Ovary (tissue), 9 donors: ENCODE data around the gene ACE. TPM values are rescaled to one million over a fixed set of nuclear protein-coding genes. Genes with fewer than 3 reads are reported as not detected.

Source experiments
- DNase-seq, 5 donors: peaks; one replicate each; pipeline ENCODE4 v3.0.0-alpha.2; 2019 to 2020
- H3K27ac ChIP-seq, 2 donors: fragments of 200-600 bp; one replicate each; pipeline versions ENCODE4 v1.5.1 to v1.8.0; 2019 to 2022
- H3K27me3 ChIP-seq: fragments of 200-600 bp; one replicate; pipeline ENCODE4 v1.8.0; 2022
- H3K36me3 ChIP-seq: fragments of 200-600 bp; sonication (generic); one replicate; pipeline ENCODE4 v1.5.1; 2019
- H3K4me1 ChIP-seq: one replicate; pipeline ENCODE4 v1.8.1; 2013; ENCODE audit warnings: mild to moderate bottlenecking, moderate library complexity; ENCODE audit not compliant: insufficient read depth
- H3K4me3 ChIP-seq: fragments of 200-600 bp; sonication (generic); one replicate; pipeline ENCODE4 v1.5.1; 2017
- H3K9me3 ChIP-seq, 2 donors: fragments of 200-600 bp in 1 of 2; sonication (generic) in 1 of 2; one replicate each; pipeline versions ENCODE4 v1.5.1 to v1.8.1; 2013 to 2019; ENCODE audit warnings: mild to moderate bottlenecking in 1 of 2, moderate library complexity in 1 of 2
- EP300 ChIP-seq: sonication (generic); formaldehyde crosslinking; IDR thresholded peaks from one replicate; pipeline ENCODE4 v1.6.1; 2017; ENCODE audit warnings: antibody characterized with exemption
- POLR2A ChIP-seq: fragments of 450-650 bp; IDR thresholded peaks from one replicate; pipeline ENCODE4 v1.6.1; 2017; ENCODE audit warnings: antibody characterized with exemption, mild to moderate bottlenecking, moderate library complexity
- WGBS, 3 donors: extraction: QIAGEN DNeasy Blood & Tissue Kit in 1 of 3; methylation state at CpG; one replicate each; pipeline versions ENCODE4 v1.1.5 to v1.1.7; 2013 to 2017; 5-methylcytosine and 5-hydroxymethylcytosine counted together
- intact Hi-C, 4 donors: fragments of 100-400 bp; cut with DNase I; formaldehyde crosslinking; loops; one replicate each; pipeline versions ENCODE4 v1.11.0 to v1.15.1; 2022 to 2023
- polyA plus RNA-seq, 2 donors: library from polyadenylated mRNA; stranded (reverse); fragments of 200-250 nt in 1 of 2; fragments of 350-450 nt in 1 of 2; fragmentation: Illumina TruSeq in 1 of 2; extraction: RNeasy Lipid Tissue Mini Kit (QIAGEN cat#74804) in 1 of 2; gene quantifications; one replicate each; pipeline ENCODE4 v1.2.3, GENCODE V29; 2013 to 2014
- total RNA-seq, 7 donors: library from RNA; depleted of rRNA in 2 of 7; stranded (reverse); fragments of >200 nt in 2 of 7; fragmentation: NEBNext Ultra II Directional in 3 of 7; extraction: Animal tissue kit (Norgen Biotek cat#: 25700) in 3 of 7; gene quantifications; one replicate each; pipeline versions ENCODE4 v1.1.0 to v1.2.4, GENCODE V29; 2016 to 2023
- TF ChIP-seq, protein P1 (sequence below), 3 donors: fragments of 450-650 bp in 2 of 3; fragments of 200-600 bp in 1 of 3; IDR thresholded peaks; one replicate each; pipeline versions ENCODE4 v1.5.1 to v1.8.0; 2016 to 2022; ENCODE audit warnings: antibody characterized with exemption in 3 of 3, mild to moderate bottlenecking in 1 of 3
- donor health status: DM: no; HTN: no; CAD: no; lungs with moderate emphysema.
- donor health status: DM: no; HTN: no; CAD: no.
- donor health status: Bipolar disorder and iron deficiency.
- donor health status: DM: yes; HTN: yes; CAD: no.
- donor health status: DM: no; HTN: no; CAD: no.
- donor health status: DM: yes; HTN: yes; CAD: no.

ACE gene
- total and polyA plus RNA-seq, 9 donors = 2.9 to 8.1 (median 5.1) TPM

GRCh38 chr17:63487014-63487339, 10.1 kb downstream of the ACE start:
- intact Hi-C loops = no loop called here

DNA sequence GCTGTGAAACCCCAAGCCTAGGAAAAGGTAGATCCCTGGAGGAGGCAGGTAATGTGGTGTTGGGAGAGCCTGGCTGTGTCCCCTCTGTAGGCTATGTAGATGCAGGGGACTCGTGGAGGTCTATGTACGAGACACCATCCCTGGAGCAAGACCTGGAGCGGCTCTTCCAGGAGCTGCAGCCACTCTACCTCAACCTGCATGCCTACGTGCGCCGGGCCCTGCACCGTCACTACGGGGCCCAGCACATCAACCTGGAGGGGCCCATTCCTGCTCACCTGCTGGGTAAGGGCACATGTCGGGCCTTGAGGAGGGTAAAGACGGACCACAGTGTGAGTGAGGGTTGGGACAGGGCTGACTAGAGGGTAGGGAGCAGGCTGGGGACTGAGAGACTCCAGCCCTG, 12.0 kb downstream of the ACE start:
- Histone ChIP-seq H3K36me3 (no peaks in the 10 kb centered on the region), H3K27me3 (no peaks in the 10 kb centered on the region), H3K9me3 (no peaks in the 10 kb centered on the region), H3K4me1 (no peaks in the 10 kb centered on the region), H3K27ac (no peak overlapping the region), H3K4me3 (no peak overlapping the region)
- 95 to 100% (median 95%) methylated on average over 5 to 10 of the region's 10 CpGs for WGBS, 3 donors
- intact Hi-C loops = no loop called here
- TF ChIP-seq, protein P1, sequence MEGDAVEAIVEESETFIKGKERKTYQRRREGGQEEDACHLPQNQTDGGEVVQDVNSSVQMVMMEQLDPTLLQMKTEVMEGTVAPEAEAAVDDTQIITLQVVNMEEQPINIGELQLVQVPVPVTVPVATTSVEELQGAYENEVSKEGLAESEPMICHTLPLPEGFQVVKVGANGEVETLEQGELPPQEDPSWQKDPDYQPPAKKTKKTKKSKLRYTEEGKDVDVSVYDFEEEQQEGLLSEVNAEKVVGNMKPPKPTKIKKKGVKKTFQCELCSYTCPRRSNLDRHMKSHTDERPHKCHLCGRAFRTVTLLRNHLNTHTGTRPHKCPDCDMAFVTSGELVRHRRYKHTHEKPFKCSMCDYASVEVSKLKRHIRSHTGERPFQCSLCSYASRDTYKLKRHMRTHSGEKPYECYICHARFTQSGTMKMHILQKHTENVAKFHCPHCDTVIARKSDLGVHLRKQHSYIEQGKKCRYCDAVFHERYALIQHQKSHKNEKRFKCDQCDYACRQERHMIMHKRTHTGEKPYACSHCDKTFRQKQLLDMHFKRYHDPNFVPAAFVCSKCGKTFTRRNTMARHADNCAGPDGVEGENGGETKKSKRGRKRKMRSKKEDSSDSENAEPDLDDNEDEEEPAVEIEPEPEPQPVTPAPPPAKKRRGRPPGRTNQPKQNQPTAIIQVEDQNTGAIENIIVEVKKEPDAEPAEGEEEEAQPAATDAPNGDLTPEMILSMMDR (IDR thresholded peaks at IDR 0.05) = no peak
- TF ChIP-seq POLR2A (no peak), EP300 (no peak)
- no peak for DNase-seq

More at GRCh38 chr17:63487014-63487339, 10.1 kb downstream of the ACE start:
- Histone ChIP-seq H3K27me3 (no peaks in the 10 kb centered on the region), H3K9me3 (no peaks in the 10 kb centered on the region), H3K4me3 (no peak overlapping the region), H3K27ac (no peak overlapping the region), H3K4me1 (no peaks in the 10 kb centered on the region), H3K36me3 (no peaks in the 10 kb centered on the region)
- DNase-seq = no peak
- TF ChIP-seq, protein P1 (IDR thresholded peaks at IDR 0.05) = no peak
- TF ChIP-seq EP300 (no peak), POLR2A (no peak)
- 84 to 91% (median 85%) methylated on average over 7 to 11 of the region's 11 CpGs for WGBS, 3 donors

- intact Hi-C loops = no loop called here
- Histone ChIP-seq H3K27ac (no peak overlapping the region), H3K27me3 (no peaks in the 10 kb centered on the region), H3K36me3 (no peaks in the 10 kb centered on the region), H3K9me3 (no peaks in the 10 kb centered on the region), H3K4me1 (no peaks in the 10 kb centered on the region), H3K4me3 (no peak overlapping the region)
- TF ChIP-seq POLR2A (no peak), EP300 (no peak)
- 74 to 83% (median 82%) methylated on average over 6 of the region's 6 CpGs for whole genome bisulfite sequencing, 3 donors
- no peak for DNase-seq
Measured at GRCh38 chr17:63489291-63489690, 12.4 kb downstream of the ACE start.

DNA sequence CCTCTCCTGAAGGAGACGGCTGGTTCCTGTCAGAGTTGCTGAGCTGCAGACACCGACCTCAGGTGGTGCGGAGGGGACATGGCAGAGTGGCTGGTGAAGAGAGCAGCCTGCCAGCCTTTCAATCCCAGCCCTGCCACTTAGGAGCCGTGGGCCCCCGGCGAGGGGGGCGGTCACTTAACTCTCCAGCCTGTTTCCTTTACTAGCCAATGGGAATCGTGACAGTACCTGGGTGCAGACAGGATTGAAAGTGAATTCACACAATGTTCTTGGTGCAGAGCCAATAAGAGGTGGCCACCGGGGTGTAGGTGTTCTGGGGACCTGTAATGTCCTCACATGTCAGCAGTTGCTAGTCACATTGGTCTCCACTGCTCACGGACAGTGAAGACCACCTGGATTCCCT, 13.5 kb downstream of the ACE start:
- no peaks in the 10 kb centered on the region for H3K36me3 ChIP-seq
- H3K27ac ChIP-seq = no peak overlapping the region
- H3K27me3 ChIP-seq = no peaks in the 10 kb centered on the region
- intact Hi-C loops = no loop called here
- 58 to 62% (median 61%) methylated on average over 10 of the region's 10 CpGs for WGBS, 3 donors
- H3K4me3 ChIP-seq = no peak overlapping the region
- H3K4me1 ChIP-seq = no peaks in the 10 kb centered on the region
- DNase-seq = no peak
- TF ChIP-seq, protein P1 (IDR thresholded peaks at IDR 0.05) = no peak
- TF ChIP-seq EP300 = no peak
- TF ChIP-seq POLR2A = no peak
- no peaks in the 10 kb centered on the region for H3K9me3 ChIP-seq

DNA sequence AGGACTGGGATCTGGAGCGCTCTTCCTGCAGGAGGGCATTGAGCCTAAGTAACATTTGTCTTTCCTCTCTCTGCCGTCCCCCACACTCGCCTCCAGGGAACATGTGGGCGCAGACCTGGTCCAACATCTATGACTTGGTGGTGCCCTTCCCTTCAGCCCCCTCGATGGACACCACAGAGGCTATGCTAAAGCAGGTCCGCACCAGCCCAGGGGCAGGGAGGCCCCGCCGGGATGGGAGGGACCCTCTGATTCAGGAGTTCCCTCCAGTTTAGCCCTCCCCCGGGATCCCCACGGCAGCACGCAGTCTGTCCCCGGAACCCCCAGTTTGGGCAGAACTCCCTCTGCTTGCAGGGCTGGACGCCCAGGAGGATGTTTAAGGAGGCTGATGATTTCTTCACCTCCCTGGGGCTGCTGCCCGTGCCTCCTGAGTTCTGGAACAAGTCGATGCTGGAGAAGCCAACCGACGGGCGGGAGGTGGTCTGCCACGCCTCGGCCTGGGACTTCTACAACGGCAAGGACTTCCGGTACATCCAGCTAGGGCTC, 14.1 kb downstream of the ACE start:
- no peaks in the 10 kb centered on the region for H3K9me3 ChIP-seq
- no peak for DNase-seq
- no peaks in the 10 kb centered on the region for H3K36me3 ChIP-seq
- TF ChIP-seq EP300 (no peak), POLR2A (no peak)
- TF ChIP-seq, protein P1 (IDR thresholded peaks at IDR 0.05) = no peak
- 83 to 90% (median 85%) methylated on average over 22 of the region's 22 CpGs for WGBS, 3 donors
- H3K4me3 ChIP-seq = no peak overlapping the region
- no peaks in the 10 kb centered on the region for H3K27me3 ChIP-seq
- H3K4me1 ChIP-seq = peaks cover 2% of the 10 kb centered on the region
- H3K27ac ChIP-seq = no peak overlapping the region
- intact Hi-C loops = no loop called here
